ENCODE data around the gene PLPPR3.

DNA sequence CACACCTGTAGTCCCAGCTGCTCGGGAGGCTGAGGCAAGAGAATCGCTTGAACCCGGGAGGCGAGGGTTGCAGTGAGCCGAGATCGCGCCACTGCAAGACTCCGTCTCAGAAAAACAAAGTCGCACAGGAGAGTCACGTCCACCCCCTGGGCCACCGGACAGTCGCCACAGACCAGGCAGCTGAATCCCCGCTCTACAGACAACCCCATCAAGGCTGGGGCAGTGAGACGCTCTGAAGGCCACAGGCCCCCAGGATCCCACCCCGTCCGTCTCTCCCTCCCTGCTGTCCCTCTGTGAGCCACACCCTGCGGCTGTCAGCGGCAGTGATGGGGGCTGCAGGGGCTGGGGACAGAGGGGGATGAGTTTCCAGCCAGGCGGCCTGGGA is 40.0 kb downstream of the PLPPR3 start:
- no peak for TF ChIP-seq HCFC1 (IDR thresholded peaks at IDR 0.05; ENCODE audit: low read length)
- TF ChIP-seq, protein P1, sequence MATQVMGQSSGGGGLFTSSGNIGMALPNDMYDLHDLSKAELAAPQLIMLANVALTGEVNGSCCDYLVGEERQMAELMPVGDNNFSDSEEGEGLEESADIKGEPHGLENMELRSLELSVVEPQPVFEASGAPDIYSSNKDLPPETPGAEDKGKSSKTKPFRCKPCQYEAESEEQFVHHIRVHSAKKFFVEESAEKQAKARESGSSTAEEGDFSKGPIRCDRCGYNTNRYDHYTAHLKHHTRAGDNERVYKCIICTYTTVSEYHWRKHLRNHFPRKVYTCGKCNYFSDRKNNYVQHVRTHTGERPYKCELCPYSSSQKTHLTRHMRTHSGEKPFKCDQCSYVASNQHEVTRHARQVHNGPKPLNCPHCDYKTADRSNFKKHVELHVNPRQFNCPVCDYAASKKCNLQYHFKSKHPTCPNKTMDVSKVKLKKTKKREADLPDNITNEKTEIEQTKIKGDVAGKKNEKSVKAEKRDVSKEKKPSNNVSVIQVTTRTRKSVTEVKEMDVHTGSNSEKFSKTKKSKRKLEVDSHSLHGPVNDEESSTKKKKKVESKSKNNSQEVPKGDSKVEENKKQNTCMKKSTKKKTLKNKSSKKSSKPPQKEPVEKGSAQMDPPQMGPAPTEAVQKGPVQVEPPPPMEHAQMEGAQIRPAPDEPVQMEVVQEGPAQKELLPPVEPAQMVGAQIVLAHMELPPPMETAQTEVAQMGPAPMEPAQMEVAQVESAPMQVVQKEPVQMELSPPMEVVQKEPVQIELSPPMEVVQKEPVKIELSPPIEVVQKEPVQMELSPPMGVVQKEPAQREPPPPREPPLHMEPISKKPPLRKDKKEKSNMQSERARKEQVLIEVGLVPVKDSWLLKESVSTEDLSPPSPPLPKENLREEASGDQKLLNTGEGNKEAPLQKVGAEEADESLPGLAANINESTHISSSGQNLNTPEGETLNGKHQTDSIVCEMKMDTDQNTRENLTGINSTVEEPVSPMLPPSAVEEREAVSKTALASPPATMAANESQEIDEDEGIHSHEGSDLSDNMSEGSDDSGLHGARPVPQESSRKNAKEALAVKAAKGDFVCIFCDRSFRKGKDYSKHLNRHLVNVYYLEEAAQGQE (IDR thresholded peaks at IDR 0.05; ENCODE audit: low read depth, low read length): no peak
- TF ChIP-seq, protein P2, sequence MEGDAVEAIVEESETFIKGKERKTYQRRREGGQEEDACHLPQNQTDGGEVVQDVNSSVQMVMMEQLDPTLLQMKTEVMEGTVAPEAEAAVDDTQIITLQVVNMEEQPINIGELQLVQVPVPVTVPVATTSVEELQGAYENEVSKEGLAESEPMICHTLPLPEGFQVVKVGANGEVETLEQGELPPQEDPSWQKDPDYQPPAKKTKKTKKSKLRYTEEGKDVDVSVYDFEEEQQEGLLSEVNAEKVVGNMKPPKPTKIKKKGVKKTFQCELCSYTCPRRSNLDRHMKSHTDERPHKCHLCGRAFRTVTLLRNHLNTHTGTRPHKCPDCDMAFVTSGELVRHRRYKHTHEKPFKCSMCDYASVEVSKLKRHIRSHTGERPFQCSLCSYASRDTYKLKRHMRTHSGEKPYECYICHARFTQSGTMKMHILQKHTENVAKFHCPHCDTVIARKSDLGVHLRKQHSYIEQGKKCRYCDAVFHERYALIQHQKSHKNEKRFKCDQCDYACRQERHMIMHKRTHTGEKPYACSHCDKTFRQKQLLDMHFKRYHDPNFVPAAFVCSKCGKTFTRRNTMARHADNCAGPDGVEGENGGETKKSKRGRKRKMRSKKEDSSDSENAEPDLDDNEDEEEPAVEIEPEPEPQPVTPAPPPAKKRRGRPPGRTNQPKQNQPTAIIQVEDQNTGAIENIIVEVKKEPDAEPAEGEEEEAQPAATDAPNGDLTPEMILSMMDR (IDR thresholded peaks at IDR 0.05 in 2 of 3, conservative IDR thresholded peaks at IDR 0.05 in 1 of 3; ENCODE audit: control insufficient read depth in 2 of 3, extremely low read depth in 1 of 3, insufficient read depth in 1 of 3, low read depth in 3 of 3, low read length in 3 of 3): no peak
- no peak for TF ChIP-seq POLR2AphosphoS5 (IDR thresholded peaks at IDR 0.05; ENCODE audit: low read length)
- TF ChIP-seq PAX8 (IDR thresholded peaks at IDR 0.05): no peak
- TF ChIP-seq ZNF24 (IDR thresholded peaks at IDR 0.05): no peak
- no peak for TF ChIP-seq MXI1 (IDR thresholded peaks at IDR 0.05; ENCODE audit: low read depth, low read length)
- TF ChIP-seq POLR2A (IDR thresholded peaks at IDR 0.05; ENCODE audit: low read depth, low read length): no peak
- no peak for TF ChIP-seq ZBED1 (IDR thresholded peaks at IDR 0.05; ENCODE audit: borderline replicate concordance)
- no peak for TF ChIP-seq BRCA1 (IDR thresholded peaks at IDR 0.05; ENCODE audit: low read depth, low read length)
- no peak for TF ChIP-seq YY1 (IDR thresholded peaks at IDR 0.05; ENCODE audit: low read depth, low read length)
- TF ChIP-seq, protein P3, sequence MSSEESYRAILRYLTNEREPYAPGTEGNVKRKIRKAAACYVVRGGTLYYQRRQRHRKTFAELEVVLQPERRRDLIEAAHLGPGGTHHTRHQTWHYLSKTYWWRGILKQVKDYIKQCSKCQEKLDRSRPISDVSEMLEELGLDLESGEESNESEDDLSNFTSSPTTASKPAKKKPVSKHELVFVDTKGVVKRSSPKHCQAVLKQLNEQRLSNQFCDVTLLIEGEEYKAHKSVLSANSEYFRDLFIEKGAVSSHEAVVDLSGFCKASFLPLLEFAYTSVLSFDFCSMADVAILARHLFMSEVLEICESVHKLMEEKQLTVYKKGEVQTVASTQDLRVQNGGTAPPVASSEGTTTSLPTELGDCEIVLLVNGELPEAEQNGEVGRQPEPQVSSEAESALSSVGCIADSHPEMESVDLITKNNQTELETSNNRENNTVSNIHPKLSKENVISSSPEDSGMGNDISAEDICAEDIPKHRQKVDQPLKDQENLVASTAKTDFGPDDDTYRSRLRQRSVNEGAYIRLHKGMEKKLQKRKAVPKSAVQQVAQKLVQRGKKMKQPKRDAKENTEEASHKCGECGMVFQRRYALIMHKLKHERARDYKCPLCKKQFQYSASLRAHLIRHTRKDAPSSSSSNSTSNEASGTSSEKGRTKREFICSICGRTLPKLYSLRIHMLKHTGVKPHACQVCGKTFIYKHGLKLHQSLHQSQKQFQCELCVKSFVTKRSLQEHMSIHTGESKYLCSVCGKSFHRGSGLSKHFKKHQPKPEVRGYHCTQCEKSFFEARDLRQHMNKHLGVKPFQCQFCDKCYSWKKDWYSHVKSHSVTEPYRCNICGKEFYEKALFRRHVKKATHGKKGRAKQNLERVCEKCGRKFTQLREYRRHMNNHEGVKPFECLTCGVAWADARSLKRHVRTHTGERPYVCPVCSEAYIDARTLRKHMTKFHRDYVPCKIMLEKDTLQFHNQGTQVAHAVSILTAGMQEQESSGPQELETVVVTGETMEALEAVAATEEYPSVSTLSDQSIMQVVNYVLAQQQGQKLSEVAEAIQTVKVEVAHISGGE (CRISPR knock-in tag; IDR thresholded peaks at IDR 0.05): no peak
- no peak for TF ChIP-seq ZNF384 (IDR thresholded peaks at IDR 0.05; ENCODE audit: borderline replicate concordance, low read depth, low read length)

Measured in GM12878 (cell line).